Measurements from ENCODE around the gene NEFH. TPM values are rescaled to one million over a fixed set of nuclear protein-coding genes. Genes with fewer than 3 reads are reported as not detected.
A peak's percentile ranks its signal among the peaks of the same experiment; 100 is the strongest.

NEFH gene
- 0.31 and 0.43 TPM in 2 replicates for total RNA-seq (ENCODE audit: low replicate concordance)

GRCh38 chr22:29479417-29480261 lies at the start of gene NEFH:
NEFH (plus strand) TSS chr22:29480218; CDS start chr22:29480263, 45 bp downstream.
- H3K27ac Mint-ChIP-seq, result peak within 1 kb of the TSS; percentile 5
- H3K4me3 Mint-ChIP-seq, result peak within 1 kb of the TSS; percentile 84
- Histone ChIP-seq H3K4me2 (peak within 1 kb of the TSS; percentile 71), H3K36me3 (no peaks in the 10 kb centered on the region), H3K27ac (no peak within 1 kb of the TSS), H3F3A (ENCODE audit: low read depth) (peaks cover 28% of the 10 kb centered on the region), H3K4me3 (peak within 1 kb of the TSS; percentile 28), H3K27me3 (peaks cover 74% of the 10 kb centered on the region), H3K9ac (no peak within 1 kb of the TSS), H3K9me3 (ENCODE audit: low read depth) (no peaks in the 10 kb centered on the region), H3K79me2 (ENCODE audit: low read depth) (no peaks in the 10 kb centered on the region), H3K4me1 (peaks cover 24% of the 10 kb centered on the region), H4K20me1 (ENCODE audit: low read depth) (peaks cover 62% of the 10 kb centered on the region), H2AFZ (replicated peaks) (no peak within 1 kb of the TSS)
- peaks cover 29% of the 10 kb centered on the region for H3K4me1 Mint-ChIP-seq
- H3K36me3 Mint-ChIP-seq, result no peaks in the 10 kb centered on the region
- TF ChIP-seq CTCF (IDR thresholded peaks at IDR 0.05), result no peak
- no peak for TF ChIP-seq EZH2 (IDR thresholded peaks at IDR 0.05)
- no peaks in the 10 kb centered on the region for H3K9me3 Mint-ChIP-seq
- DNase-seq (ENCODE audit: low spot score), result peak; percentile 56
- peaks cover 45% of the 10 kb centered on the region for H3K27me3 Mint-ChIP-seq (ENCODE audit: insufficient read depth, low read depth)

- Histone ChIP-seq H3F3A (ENCODE audit: low read depth) (no peaks in the 10 kb centered on the region), H4K20me1 (ENCODE audit: low read depth) (no peaks in the 10 kb centered on the region), H3K9me3 (ENCODE audit: low read depth) (no peaks in the 10 kb centered on the region), H3K4me1 (peaks cover 16% of the 10 kb centered on the region), H3K9ac (no peak overlapping the region), H2AFZ (replicated peaks) (no peak overlapping the region), H3K36me3 (no peaks in the 10 kb centered on the region), H3K27me3 (no peaks in the 10 kb centered on the region), H3K27ac (no peak overlapping the region), H3K4me2 (peak overlapping the region; percentile 23), H3K4me3 (no peak overlapping the region), H3K79me2 (ENCODE audit: low read depth) (no peaks in the 10 kb centered on the region)
- Mint-ChIP-seq H3K4me1 (no peaks in the 10 kb centered on the region), H3K27ac (no peak overlapping the region), H3K36me3 (no peaks in the 10 kb centered on the region), H3K27me3 (ENCODE audit: insufficient read depth, low read depth) (no peaks in the 10 kb centered on the region), H3K9me3 (no peaks in the 10 kb centered on the region), H3K4me3 (no peak overlapping the region)
- DNase-seq (ENCODE audit: low spot score), result peak; percentile 39
- TF ChIP-seq EZH2phosphoT487 (IDR thresholded peaks at IDR 0.05) (no peak), EZH2 (IDR thresholded peaks at IDR 0.05) (no peak), CTCF (IDR thresholded peaks at IDR 0.05) (no peak)
Measured at GRCh38 chr22:29431986-29432385, 48.0 kb upstream of the NEFH start.

- Mint-ChIP-seq H3K27me3 (ENCODE audit: insufficient read depth, low read depth) (no peaks in the 10 kb centered on the region), H3K4me1 (no peaks in the 10 kb centered on the region), H3K4me3 (no peak overlapping the region), H3K36me3 (no peaks in the 10 kb centered on the region), H3K9me3 (no peaks in the 10 kb centered on the region), H3K27ac (no peak overlapping the region)
- H3K27me3 ChIP-seq, result no peaks in the 10 kb centered on the region
- H3K9me3 ChIP-seq (ENCODE audit: low read depth), result no peaks in the 10 kb centered on the region
- no peak overlapping the region for H3K4me2 ChIP-seq
- H3K4me1 ChIP-seq, result peaks cover 16% of the 10 kb centered on the region
- H4K20me1 ChIP-seq (ENCODE audit: low read depth), result no peaks in the 10 kb centered on the region
- no peaks in the 10 kb centered on the region for H3F3A ChIP-seq (ENCODE audit: low read depth)
- H3K9ac ChIP-seq, result no peak overlapping the region
- DNase-seq (ENCODE audit: low spot score), result no peak
- H2AFZ ChIP-seq (replicated peaks), result no peak overlapping the region
- H3K79me2 ChIP-seq (ENCODE audit: low read depth), result no peaks in the 10 kb centered on the region
- TF ChIP-seq EZH2 (IDR thresholded peaks at IDR 0.05), result no peak
- no peak for TF ChIP-seq CTCF (IDR thresholded peaks at IDR 0.05)
- TF ChIP-seq EZH2phosphoT487 (IDR thresholded peaks at IDR 0.05), result no peak
- no peak overlapping the region for H3K4me3 ChIP-seq
- H3K27ac ChIP-seq, result no peak overlapping the region
- H3K36me3 ChIP-seq, result no peaks in the 10 kb centered on the region
Measured at GRCh38 chr22:29433856-29434255, 46.2 kb upstream of the NEFH start.
